Amniotic epithelial cell (primary cell): ENCODE data around the gene GIPC1.
"Not testable (repeated sequence)": the region's sequence is repeated elsewhere in the genome, so short reads cannot be mapped to it uniquely, and the experiment has no call there.

ENCODE experiments used
- DNase-seq: peaks from one replicate; pipeline ENCODE4 v3.0.0-alpha.2; 2010; ENCODE audit warnings: low read depth

Gene GIPC1

DNA sequence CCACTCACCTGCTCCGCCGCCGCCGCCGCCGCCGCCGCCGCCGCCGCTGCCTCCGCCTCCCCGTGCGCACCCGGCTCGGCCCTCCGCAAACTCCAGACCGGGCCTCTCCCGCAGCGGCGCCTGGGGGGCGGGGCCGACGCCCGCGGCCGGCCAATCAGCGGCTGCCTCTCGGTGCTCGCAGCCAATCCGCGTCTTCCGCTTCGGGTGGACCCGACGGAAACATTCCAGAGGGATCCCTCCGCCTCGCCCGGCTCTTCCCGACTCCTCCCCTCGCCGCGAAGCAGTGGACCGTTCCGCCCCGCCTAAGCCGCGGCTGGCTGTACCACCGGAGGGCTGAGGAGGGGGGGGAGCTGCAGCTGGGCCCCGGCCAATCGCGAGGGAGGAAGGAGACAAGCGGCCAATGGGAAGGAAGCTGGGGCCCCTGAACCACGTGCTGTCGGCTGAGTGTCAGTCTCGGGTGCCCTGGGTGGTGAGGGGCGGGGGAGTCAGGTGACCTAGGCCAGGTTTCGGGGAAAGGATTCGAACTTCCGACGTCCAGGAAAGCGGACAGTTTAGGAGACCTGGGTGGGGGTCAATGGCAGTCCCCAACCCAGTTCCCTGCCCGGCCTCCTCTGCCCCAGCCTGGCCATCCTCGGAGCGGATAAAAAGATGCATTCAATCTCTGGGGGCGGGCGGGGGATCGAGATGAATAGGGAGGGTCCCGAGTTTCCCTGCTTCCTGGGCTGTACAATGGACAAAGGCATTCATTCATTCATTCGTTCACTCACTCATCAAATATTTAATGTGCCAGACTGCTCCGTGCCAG, at the start of gene GIPC1:
Gene GIPC1, minus strand, starts transcription at position 99 of the 805 bp plus-strand sequence. CDS start 13,151 bp downstream, outside the sequence.
- DNase-seq, result peak; percentile 99

DNA sequence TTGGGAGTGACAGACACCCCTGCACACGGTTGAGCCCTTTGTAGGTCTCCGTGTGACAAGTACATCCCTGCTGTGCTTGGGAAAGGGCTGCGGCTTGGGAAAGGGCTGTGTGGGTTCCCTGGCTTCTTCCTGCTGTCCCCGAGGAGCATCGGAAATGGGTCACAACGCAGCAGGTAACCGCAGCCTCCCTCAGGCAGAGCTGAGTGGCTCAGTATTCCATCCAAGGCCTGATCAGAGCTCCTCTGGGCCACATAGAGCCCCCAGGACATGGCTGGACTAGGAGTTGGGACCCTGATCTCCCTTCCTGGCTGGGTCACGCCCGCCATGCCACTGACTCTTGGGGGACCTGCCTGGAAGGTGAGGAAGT, 49.8 kb upstream of the GIPC1 start:
- no peak for DNase-seq

DNA sequence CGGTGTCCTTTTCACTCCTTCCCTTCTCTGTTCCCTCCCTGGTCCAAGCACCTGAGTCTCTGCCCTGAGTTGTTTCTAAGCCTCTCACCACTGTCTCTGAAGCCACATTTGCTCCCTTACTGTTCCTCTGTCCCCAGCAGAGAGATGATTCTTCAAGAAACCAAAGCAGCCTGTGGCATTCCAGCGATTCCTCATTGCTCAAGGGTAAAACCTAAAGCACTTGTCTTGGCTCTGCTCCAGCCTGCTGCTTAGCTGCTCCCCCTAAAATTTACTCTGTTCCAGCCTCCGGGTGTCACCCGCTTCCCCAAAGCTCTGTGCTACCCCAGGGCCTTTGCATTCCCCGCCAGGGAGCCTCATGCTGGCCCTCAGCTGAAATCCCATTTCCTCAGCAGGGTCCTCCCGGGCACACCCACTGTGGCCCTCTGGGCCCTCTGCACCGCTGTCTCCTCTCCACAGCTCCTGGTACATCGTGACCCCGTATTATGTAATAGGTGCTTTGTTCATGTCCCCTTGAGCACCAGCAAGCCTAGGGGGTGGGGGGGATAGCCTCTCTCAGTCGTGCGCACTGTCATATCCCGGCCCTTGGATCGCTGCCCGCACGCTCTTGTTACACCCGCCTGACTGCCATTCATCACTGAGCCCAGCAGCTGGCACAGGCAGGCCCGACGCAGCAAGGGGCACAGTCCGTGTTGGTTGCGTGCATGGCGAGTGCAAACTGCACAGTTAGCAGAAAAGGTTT, 49.2 kb upstream of the GIPC1 start:
- no peak for DNase-seq

GRCh38 chr19:14544047-14544446, 48.1 kb upstream of the GIPC1 start:
- DNase-seq, result no peak

GRCh38 chr19:14542711-14543328, 46.9 kb upstream of the GIPC1 start:
- no peak for DNase-seq

GRCh38 chr19:14541979-14542378, 46.1 kb upstream of the GIPC1 start:
- not testable (repeated sequence) for DNase-seq

- no peak for DNase-seq
These were observed 45.0 kb upstream of the GIPC1 start for GRCh38 chr19:14540741-14541525.

DNA sequence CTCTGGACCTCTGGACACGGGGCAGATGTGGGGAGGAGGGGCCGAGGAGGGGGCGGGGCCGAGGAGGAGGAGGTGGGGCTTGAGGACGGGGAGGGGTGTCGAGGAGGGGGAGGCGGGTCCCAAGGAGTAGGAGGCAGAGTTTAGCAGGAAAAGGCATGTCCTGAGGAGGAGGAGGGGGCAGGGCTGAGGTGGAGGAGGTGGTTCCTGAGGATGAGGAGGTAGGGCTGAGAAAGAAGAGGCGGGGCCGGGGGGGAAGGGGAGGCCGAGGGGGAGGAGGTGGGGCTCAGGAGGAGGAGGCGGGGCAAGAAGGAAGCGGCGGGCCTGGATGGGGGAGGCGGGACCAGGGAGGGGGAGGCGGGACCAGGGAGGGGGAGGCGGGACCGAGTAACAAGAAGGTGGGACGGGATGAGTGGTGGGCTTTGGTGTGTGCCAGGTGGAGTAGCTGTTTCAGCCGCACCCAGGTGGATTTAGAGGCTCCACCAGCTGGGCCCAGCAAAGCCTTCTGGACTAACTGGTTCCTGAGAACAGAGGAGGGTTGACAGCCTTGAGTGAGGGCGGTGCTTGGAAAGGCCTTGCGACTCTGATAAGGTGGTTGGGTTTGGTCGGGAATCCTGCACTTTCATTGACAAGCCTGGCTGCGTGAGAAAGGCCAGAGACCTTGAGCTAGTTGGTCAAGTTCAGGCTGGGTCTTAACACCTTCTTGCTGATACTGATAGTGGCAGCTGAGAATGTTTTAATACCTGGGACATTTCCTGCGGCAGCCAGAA, 41.2 kb upstream of the GIPC1 start:
- peak; percentile 94 for DNase-seq

DNA sequence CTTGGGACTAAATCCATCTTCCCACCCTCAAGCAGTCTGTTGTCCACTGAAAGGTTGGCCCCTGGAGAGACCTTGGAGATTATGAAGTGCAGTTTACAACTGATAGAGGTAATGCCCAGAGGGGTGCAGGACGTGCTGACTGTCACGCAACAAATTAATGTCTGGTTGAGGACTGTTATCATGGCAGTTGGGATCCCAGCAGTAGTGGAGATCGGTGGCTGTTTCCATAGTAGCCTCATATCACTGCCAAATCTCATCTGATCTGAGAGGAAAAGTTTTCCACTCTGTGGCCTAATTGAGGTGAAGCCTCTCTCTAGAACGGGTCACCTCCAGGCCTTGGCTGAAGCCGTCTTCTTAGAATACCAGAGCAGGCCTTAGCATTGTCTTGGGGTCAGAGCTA, 37.5 kb upstream of the GIPC1 start:
- DNase-seq, result no peak

- no peak for DNase-seq
These were observed 34.6 kb upstream of the GIPC1 start for GRCh38 chr19:14530506-14530905.

- no peak for DNase-seq
These were observed 34.0 kb upstream of the GIPC1 start for GRCh38 chr19:14530005-14530348.

DNA sequence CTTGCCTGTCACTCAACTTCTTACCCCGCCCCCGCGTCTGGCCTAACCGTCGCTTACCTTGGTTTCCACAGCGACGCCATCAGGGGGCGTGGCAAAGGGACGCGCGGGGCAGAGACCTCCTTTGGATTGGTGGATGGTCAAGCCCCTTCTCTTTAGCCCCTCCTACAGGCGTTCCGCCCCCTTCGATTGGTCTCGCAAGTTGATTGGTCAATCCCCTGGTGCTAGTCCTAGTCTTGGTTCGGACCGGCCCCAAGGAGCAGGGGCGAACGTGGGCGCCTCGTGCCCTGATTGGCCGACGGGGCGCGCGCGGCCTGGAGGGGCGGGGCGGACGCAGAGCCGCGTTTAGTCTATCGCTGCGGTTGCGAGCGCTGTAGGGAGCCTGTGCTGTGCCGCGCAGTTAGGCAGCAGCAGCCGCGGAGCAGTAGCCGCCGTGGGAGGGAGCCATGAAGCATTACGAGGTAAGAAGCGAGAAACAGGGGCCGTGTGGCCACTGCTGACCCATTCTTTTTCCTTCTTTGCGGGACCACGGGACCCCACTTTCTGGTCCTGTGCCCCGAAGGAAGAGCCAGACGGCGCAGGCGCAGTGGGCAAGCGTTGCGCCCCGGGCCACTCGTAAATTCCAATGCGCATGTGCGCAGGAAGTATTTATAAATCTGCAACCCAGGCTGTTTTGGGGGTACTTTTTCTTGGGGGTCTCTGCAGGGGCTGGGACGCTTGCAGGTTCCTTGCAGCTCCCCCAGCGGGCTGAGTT, 33.5 kb upstream of the GIPC1 start, which contains the start of gene TECR:
Gene TECR, plus strand, starts transcription at position 341 of the 751 bp plus-strand sequence. Its CDS starts 103 bp downstream, at position 444.
- DNase-seq, result peak; percentile 100

GRCh38 chr19:14528419-14529253, 32.7 kb upstream of the GIPC1 start:
- DNase-seq, result no peak

- DNase-seq, result no peak
These were observed 30.5 kb upstream of the GIPC1 start for GRCh38 chr19:14526423-14526822.

- no peak for DNase-seq
These were observed 29.8 kb upstream of the GIPC1 start for GRCh38 chr19:14525729-14526128.

DNA sequence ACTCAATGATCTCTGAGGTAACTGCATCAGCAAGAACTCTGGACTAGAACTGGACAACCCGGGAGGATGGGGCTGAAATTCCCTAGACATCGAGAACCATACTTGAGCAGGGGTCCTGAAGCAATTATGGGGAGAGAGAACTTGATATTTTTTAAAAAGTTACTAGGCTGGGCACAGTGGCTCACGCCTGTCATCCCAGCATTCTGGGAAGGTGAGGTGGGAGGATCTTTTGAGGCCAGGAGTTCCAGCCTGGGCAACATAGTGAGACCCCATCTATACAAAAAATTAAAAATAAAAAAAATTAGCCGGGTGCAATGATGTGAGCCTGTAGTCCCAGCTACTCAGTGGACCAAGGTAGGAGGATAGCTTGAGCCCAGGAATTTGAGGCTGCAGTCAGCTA, 24.6 kb upstream of the GIPC1 start:
- no peak for DNase-seq

DNA sequence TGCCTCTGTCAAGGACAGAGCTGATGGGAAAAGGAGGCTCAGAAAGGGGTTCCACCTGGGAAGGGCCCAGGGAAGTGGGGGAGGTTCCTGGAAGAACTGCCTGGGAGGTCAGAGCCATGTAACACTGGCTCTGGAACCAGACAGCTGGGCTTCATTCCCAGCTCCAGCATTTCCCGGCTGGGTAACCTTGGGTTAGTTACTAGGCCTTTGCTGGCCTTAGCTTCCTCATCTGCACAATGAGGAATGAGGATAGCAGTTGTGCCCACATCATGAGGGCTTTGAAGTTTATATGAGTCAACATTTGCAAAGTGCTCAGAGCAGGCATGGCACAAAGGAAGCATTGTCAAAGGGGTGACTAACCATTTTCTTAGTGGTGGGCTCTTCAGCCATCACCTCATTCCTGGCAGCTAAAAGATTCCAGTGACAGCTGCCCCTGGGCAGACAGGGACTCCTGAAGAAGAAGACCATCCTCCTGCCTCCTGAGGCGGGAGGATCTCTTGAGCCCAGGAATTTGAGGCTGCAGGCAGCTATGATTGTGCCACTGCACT, 24.0 kb upstream of the GIPC1 start:
- DNase-seq, result peak; percentile 58

- no peak for DNase-seq
These were observed 23.4 kb upstream of the GIPC1 start for GRCh38 chr19:14519245-14519859.
